Erythroblast (primary cell): ENCODE measurements around the gene PAXIP1.

Experiments used
- GATA1 ChIP-seq: IDR thresholded peaks from 2 replicates; pipeline ENCODE4 v1.6.1; 2011; ENCODE audit warnings: low read depth, mild to moderate bottlenecking, control low read depth, low read length, moderate library complexity
- POLR2A ChIP-seq: IDR thresholded peaks from 2 replicates; pipeline ENCODE4 v1.6.1; 2011; ENCODE audit warnings: mild to moderate bottlenecking, low read length

- TF ChIP-seq POLR2A (no peak), GATA1 (no peak)
Measured at GRCh38 chr7:154903083-154903731, 99.7 kb downstream of the PAXIP1 start.
